B cell (primary cell): ENCODE data around the gene IFT43. TPM values are rescaled to one million over a fixed set of nuclear protein-coding genes. Genes with fewer than 3 reads are reported as not detected.

ENCODE experiments used
- ATAC-seq: fragments of 200-7000 bp; cut with Tn5 transposase; one replicate; pipeline ENCODE4 v1.10.0; 2021; ENCODE audit warnings: low read depth, mild to moderate bottlenecking, moderate number of reproducible peaks, moderate library complexity
- CTCF ChIA-PET: fragments of 350-600 bp; sonication (Branson Sonifier 250); formaldehyde crosslinking; loops from one replicate; lab custom pipeline; 2021; ENCODE audit warnings: antibody characterized with exemption, inconsistent platforms; lab: Charles Lee
- POLR2A ChIA-PET: fragments of 350-600 bp; sonication (Branson Sonifier 250); formaldehyde crosslinking; loops from one replicate; lab custom pipeline; 2021; ENCODE audit warnings: antibody characterized with exemption; lab: Charles Lee
- DNase-seq: peaks from one replicate; pipeline ENCODE4 v3.0.0; 2013
- H2AFZ ChIP-seq: 2 replicates; pipeline ENCODE4 v1.6.1; 2012; ENCODE audit warnings: mild to moderate bottlenecking, low read depth, low read length; ENCODE audit not compliant: insufficient read depth, poor library complexity, severe bottlenecking
- H3K27ac ChIP-seq, 2 donors: 1 replicate in 1 of 2; 2 replicates in 1 of 2; pipeline ENCODE4 v1.5.1; 2012 to 2013; ENCODE audit warnings: low read length in 2 of 2, mild to moderate bottlenecking in 2 of 2, moderate library complexity in 1 of 2
- H3K27me3 ChIP-seq, 4 experiments: fragments of 200-600 bp in 1 of 4; sonication (generic) in 1 of 4; replicated peaks in 1 of 4; 1 replicate in 2 of 4; 2 replicates in 2 of 4; pipeline versions ENCODE4 v1.6.1 to v1.7.0; 2013 to 2016; ENCODE audit warnings: low read length in 3 of 4, mild to moderate bottlenecking in 2 of 4, mixed read lengths in 1 of 4, moderate library complexity in 1 of 4; ENCODE audit not compliant: insufficient read depth in 4 of 4, control insufficient read depth in 3 of 4; ENCODE audit errors: control extremely low read depth in 1 of 4
- H3K36me3 ChIP-seq, 2 experiments: replicated peaks in 1 of 2; 1 replicate in 1 of 2; 2 replicates in 1 of 2; pipeline versions ENCODE4 v1.6.1 to v1.7.1; 2013; ENCODE audit warnings: low read length in 1 of 2; ENCODE audit not compliant: insufficient read depth in 2 of 2, control insufficient read depth in 1 of 2; ENCODE audit errors: control extremely low read depth in 1 of 2, extremely low read depth in 1 of 2
- H3K4me1 ChIP-seq, 2 donors: fragments of 200-600 bp in 1 of 2; sonication (generic) in 1 of 2; 1 replicate in 1 of 2; 2 replicates in 1 of 2; pipeline versions ENCODE4 v1.5.1 to v1.6.1; 2013 to 2017; ENCODE audit warnings: low read length in 2 of 2; ENCODE audit not compliant: control insufficient read depth in 2 of 2, insufficient read depth in 2 of 2
- H3K4me2 ChIP-seq: replicated peaks from 2 replicates; pipeline ENCODE3; 2012; ENCODE audit warnings: mild to moderate bottlenecking, low read depth, low read length; ENCODE audit not compliant: poor library complexity, severe bottlenecking
- H3K4me3 ChIP-seq, 5 experiments: fragments of 200-600 bp in 1 of 5; sonication (generic) in 1 of 5; 1 replicate in 3 of 5; 2 replicates in 2 of 5; pipeline versions ENCODE4 v1.5.1 to v1.7.0; 2011 to 2016; ENCODE audit warnings: low read length in 4 of 5, mild to moderate bottlenecking in 4 of 5, low read depth in 2 of 5, control low read depth in 1 of 5, moderate library complexity in 1 of 5; ENCODE audit not compliant: insufficient read depth in 1 of 5; ENCODE audit errors: control extremely low read depth in 1 of 5, extremely low read depth in 1 of 5
- H3K79me2 ChIP-seq: fragments of 200-600 bp; sonication (generic); one replicate; pipeline ENCODE4 v1.6.0; 2016; ENCODE audit warnings: low read length; ENCODE audit not compliant: control insufficient read depth, insufficient read depth
- H3K9ac ChIP-seq: fragments of 200-600 bp; sonication (generic); 2 replicates; pipeline ENCODE4 v1.6.1; 2017; ENCODE audit warnings: mild to moderate bottlenecking, low read length, moderate library complexity
- H3K9me3 ChIP-seq, 3 donors: one replicate each; pipeline versions ENCODE4 v1.6.1 to v1.7.1; 2013; ENCODE audit warnings: low read length in 2 of 3; ENCODE audit not compliant: control insufficient read depth in 2 of 3, insufficient read depth in 1 of 3; ENCODE audit errors: control extremely low read depth in 1 of 3
- H4K20me1 ChIP-seq: 2 replicates; pipeline ENCODE4 v1.6.0; 2012; ENCODE audit warnings: mild to moderate bottlenecking, low read length; ENCODE audit not compliant: insufficient read depth, control insufficient read depth, poor library complexity, severe bottlenecking
- H3K27ac Mint-ChIP-seq: one replicate; pipeline ENCODE4 v1.8.0; 2021; ENCODE audit warnings: mixed read lengths
- H3K27me3 Mint-ChIP-seq: one replicate; pipeline ENCODE4 v1.8.0; 2021; ENCODE audit warnings: mixed read lengths
- H3K4me1 Mint-ChIP-seq: one replicate; pipeline ENCODE4 v1.8.0; 2021; ENCODE audit warnings: mixed read lengths
- H3K4me3 Mint-ChIP-seq: one replicate; pipeline ENCODE4 v1.8.0; 2021; ENCODE audit warnings: mixed read lengths
- H3K9me3 Mint-ChIP-seq: one replicate; pipeline ENCODE4 v1.8.0; 2022; ENCODE audit warnings: mixed read lengths; ENCODE audit not compliant: insufficient read depth
- EZH2 ChIP-seq: IDR thresholded peaks from 2 replicates; pipeline ENCODE4 v1.6.1; 2012; ENCODE audit warnings: borderline replicate concordance, low read depth, mild to moderate bottlenecking, moderate library complexity, low read length; ENCODE audit not compliant: insufficient read depth, poor library complexity, severe bottlenecking
- WGBS: methylation state at CpG from one replicate; pipeline ENCODE4 v1.1.5; 2013; ENCODE audit warnings: missing lambda C conversion rate; ENCODE audit not compliant: insufficient coverage; 5-methylcytosine and 5-hydroxymethylcytosine counted together
- intact Hi-C: fragments of 100-400 bp; cut with micrococcal nuclease; formaldehyde crosslinking; loops from one replicate; pipeline ENCODE4 v1.10.0; 2022
- polyA plus RNA-seq: library from polyadenylated mRNA; depleted of rRNA; stranded (reverse); fragments of >200 nt; gene quantifications from 2 replicates; pipeline ENCODE4 v1.2.3, GENCODE V29; 2012
- total RNA-seq, 2 donors: library from RNA; stranded (reverse); fragments of 120-200 nt in 1 of 2; gene quantifications; 1 replicate in 1 of 2; 2 replicates in 1 of 2; pipeline versions ENCODE4 v1.2.3 to v1.2.4, GENCODE V29; 2013 to 2022
- TF ChIP-seq, protein P1 (sequence below): fragments of 200-600 bp; IDR thresholded peaks from one replicate; pipeline ENCODE4 v1.8.0; 2022; ENCODE audit warnings: antibody characterized with exemption, mild to moderate bottlenecking

IFT43 gene
- total and polyA plus RNA-seq, 2 donors (not counting 1 experiment from before 2014, with no cell fraction given) = 14.7 to 21.5 TPM

DNA sequence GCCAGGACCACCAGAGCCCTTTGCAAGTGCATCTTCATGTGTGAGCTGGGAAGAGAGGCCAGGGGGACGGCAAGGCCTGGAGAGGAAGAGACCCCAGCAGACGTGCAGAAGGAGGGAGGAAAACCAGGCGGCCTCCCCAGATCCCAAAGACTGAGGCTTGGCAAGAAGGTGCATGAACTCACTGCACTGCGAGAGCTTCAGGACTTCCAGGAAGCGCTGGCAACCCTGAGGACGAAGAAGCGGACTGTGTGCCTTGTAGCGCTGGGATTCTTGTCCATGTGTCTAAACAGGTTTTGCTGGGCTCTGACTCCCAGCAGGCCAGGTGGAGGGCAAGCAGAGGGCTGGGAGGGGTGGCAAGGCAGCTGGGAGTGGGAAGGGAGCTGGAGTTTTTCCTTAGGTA, 4.7 kb upstream of the IFT43 start:
- Histone ChIP-seq H3K79me2 (peaks cover 6% of the 10 kb centered on the region), H3K4me2 (peak overlapping the region; percentile 98), H3K4me1 (peaks cover 44 to 62% of the 10 kb centered on the region in 2 donors), H3K9me3 (no peaks in the 10 kb centered on the region), H3K9ac (no peak overlapping the region), H3K27ac (no peak overlapping the region), H3K4me3 (no peak overlapping the region), H4K20me1 (no peaks in the 10 kb centered on the region), H3K36me3 (no peaks in the 10 kb centered on the region), H2AFZ (no peak overlapping the region), H3K27me3 (no peaks in the 10 kb centered on the region)
- WGBS = 100% methylated on average over 8 of the region's 8 CpGs
- DNase-seq = no peak
- ATAC-seq = no peak
- ChIA-PET CTCF (interaction anchor here (1.0 to 15.2 kb wide), 6 partner anchors 19 to 403 kb away, joined by 3 to 376 read pairs (median 32); partner anchors contain the start of gene FLVCR2), POLR2A (interaction anchor here (0.6 kb wide), 1 partner anchor 22 kb away, joined by 4 read pairs; no protein-coding TSS in a partner anchor)
- TF ChIP-seq, protein P1, sequence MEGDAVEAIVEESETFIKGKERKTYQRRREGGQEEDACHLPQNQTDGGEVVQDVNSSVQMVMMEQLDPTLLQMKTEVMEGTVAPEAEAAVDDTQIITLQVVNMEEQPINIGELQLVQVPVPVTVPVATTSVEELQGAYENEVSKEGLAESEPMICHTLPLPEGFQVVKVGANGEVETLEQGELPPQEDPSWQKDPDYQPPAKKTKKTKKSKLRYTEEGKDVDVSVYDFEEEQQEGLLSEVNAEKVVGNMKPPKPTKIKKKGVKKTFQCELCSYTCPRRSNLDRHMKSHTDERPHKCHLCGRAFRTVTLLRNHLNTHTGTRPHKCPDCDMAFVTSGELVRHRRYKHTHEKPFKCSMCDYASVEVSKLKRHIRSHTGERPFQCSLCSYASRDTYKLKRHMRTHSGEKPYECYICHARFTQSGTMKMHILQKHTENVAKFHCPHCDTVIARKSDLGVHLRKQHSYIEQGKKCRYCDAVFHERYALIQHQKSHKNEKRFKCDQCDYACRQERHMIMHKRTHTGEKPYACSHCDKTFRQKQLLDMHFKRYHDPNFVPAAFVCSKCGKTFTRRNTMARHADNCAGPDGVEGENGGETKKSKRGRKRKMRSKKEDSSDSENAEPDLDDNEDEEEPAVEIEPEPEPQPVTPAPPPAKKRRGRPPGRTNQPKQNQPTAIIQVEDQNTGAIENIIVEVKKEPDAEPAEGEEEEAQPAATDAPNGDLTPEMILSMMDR = no peak
- no peak for TF ChIP-seq EZH2
- no peaks in the 10 kb centered on the region for H3K27me3 Mint-ChIP-seq
- no peaks in the 10 kb centered on the region for H3K9me3 Mint-ChIP-seq
- H3K4me3 Mint-ChIP-seq = peak overlapping the region; percentile 89
- H3K27ac Mint-ChIP-seq = peak overlapping the region; percentile 72
- H3K4me1 Mint-ChIP-seq = peaks cover 57% of the 10 kb centered on the region
- intact Hi-C loops = loop anchor here (10.0 kb wide), 2 partner anchors 1344 to 1966 kb away; partner anchors contain the start of genes BBOF1, ENTPD5, GSTZ1 and POMT2
